MG63 (cell line): ENCODE measurements around the gene BANP. TPM values are rescaled to one million over a fixed set of nuclear protein-coding genes. Genes with fewer than 3 reads are reported as not detected.
"Not testable (repeated sequence)": the region's sequence is repeated elsewhere in the genome, so short reads cannot be mapped to it uniquely, and the experiment has no call there.

Experiments used
- DNase-seq: peaks from one replicate; pipeline ENCODE4 v3.0.0-alpha.2; 2020
- H3K27me3 ChIP-seq: fragments of 250-450 bp; sonication (Bioruptor Pico); 2 replicates; pipeline ENCODE4 v1.5.1; 2020; ENCODE audit warnings: mild to moderate bottlenecking, moderate library complexity
- H3K36me3 ChIP-seq: fragments of 250-450 bp; sonication (Bioruptor Pico); 2 replicates; pipeline ENCODE4 v1.5.1; 2020; ENCODE audit warnings: mild to moderate bottlenecking, moderate library complexity
- H3K4me3 ChIP-seq: fragments of 250-450 bp; sonication (Bioruptor Pico); 2 replicates; pipeline ENCODE4 v1.5.1; 2020; ENCODE audit warnings: mild to moderate bottlenecking, moderate library complexity
- H3K9me3 ChIP-seq: fragments of 250-450 bp; sonication (Bioruptor Pico); 2 replicates; pipeline ENCODE4 v1.5.1; 2020; ENCODE audit warnings: mild to moderate bottlenecking, moderate library complexity
- total RNA-seq: library from RNA; depleted of rRNA; stranded (reverse); fragments of >200 nt; shearing (Covaris generic); gene quantifications from 2 replicates; pipeline ENCODE4 v1.2.3, GENCODE V29; 2014; ENCODE audit warnings: low replicate concordance; rRNA removed

The BANP gene, protein sequence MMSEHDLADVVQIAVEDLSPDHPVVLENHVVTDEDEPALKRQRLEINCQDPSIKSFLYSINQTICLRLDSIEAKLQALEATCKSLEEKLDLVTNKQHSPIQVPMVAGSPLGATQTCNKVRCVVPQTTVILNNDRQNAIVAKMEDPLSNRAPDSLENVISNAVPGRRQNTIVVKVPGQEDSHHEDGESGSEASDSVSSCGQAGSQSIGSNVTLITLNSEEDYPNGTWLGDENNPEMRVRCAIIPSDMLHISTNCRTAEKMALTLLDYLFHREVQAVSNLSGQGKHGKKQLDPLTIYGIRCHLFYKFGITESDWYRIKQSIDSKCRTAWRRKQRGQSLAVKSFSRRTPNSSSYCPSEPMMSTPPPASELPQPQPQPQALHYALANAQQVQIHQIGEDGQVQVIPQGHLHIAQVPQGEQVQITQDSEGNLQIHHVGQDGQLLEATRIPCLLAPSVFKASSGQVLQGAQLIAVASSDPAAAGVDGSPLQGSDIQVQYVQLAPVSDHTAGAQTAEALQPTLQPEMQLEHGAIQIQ
- 30.4 and 33.7 TPM in 2 replicates for total RNA-seq

DNA sequence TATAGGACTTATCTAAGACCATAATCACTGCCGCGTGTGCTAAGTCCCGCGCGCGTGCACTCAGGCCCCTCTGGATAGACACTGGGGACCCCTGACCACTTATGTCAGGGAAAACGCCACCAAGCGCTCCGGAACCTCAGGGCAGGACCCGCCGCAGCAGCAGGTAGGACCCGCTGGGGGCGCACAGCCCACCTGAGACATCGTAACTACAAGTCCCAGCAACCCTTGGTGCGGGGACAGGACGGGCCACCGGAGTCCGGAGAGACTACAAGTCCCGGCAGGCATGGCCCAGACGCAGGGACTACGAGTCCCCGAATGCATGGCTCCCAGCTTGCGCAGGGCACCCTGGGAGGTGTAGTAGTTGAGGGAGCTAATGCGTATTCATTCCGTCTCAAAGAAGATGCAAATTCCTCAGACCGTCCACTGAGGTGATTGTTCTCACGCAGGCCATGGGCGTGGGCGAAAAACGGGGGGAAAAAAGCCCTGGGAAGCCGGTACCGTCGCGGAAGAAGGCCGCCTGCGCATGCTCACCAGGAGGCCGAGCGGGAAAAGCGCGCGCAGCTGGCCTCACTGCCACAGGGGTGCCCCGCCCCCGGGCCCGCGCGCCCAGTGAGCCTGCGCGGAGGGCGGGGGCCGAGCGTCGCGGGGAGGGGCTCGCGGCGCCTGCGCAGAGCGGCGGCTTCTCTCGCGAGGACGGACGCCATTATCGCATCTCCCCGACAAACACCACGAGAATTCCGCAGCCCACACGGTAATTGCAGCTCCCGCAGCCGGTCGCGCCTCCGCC is at the start of gene BANP:
BANP (plus strand) TSS at position 670 of the 787 bp plus-strand sequence. CDS start 23,682 bp downstream, outside the sequence.
- Histone ChIP-seq H3K9me3 (no peaks in the 10 kb centered on the region), H3K4me3 (peak within 1 kb of the TSS; percentile 77), H3K36me3 (peaks cover 12% of the 10 kb centered on the region), H3K27me3 (no peaks in the 10 kb centered on the region)
- peak; percentile 95 for DNase-seq

DNA sequence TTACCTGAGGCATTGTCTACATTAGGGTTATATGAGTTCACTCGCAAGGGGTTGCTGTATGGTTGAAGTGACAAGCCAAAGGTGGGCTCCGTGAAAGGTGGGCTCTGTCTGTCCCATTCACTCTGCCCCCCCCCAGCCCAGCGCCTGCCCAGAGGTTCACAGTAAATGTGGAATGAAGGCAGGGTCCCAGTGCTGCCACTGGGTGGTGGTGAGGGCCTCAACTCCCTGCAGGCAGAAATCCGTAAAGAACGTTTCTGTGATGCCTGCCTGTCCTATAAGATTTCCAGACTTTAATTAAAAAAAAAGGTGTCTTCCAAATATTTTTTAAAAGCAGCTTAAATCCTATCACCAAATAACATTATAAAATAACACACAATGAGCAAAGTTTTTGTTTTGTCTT is 46.3 kb upstream of the BANP start:
- H3K9me3 ChIP-seq, H3K36me3 ChIP-seq, H3K4me3 ChIP-seq, H3K27me3 ChIP-seq, DNase-seq: not testable (repeated sequence)

DNA sequence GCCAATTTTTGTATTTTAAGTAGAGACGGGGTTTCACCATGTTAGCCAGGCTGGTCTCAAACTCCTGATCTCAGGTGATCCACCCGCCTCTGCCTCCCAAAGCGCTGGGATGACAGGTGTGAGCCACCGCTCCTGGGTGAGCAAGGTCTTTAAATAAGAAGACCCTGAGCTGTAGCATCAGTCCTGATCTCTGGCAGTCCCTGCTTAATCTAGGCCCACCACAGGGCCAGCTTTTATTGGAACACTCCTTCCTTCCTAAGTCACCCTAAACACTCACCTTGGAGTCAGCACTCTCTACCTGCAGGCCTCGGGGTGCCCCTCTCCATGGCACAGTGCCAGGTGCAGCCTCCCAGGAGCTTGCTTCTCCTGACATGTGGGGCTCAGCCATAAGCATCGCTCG is 45.7 kb upstream of the BANP start:
- not testable (repeated sequence) for H3K9me3 ChIP-seq, DNase-seq, H3K36me3 ChIP-seq, H3K27me3 ChIP-seq, H3K4me3 ChIP-seq

DNA sequence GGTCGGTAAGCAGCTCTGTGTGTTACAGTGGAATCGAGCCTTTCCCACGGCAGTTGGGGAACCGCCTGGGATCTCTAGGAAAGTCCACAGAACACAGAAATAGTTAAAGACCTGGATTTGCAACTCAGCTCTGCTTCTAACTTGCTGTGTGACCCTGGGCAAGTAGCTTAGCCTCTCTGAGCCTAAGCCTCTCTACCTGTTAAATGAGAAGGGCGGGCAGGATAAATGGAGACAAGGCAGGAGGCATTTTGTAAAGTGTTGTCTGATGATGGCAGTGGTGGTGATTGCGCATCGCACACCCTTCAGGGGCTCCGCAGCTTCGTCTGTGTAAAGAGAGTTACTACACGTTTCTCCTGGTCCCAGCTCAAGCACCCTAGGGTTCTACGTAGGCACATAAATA is 43.1 kb upstream of the BANP start:
- not testable (repeated sequence) for DNase-seq, H3K9me3 ChIP-seq, H3K36me3 ChIP-seq, H3K4me3 ChIP-seq, H3K27me3 ChIP-seq

DNA sequence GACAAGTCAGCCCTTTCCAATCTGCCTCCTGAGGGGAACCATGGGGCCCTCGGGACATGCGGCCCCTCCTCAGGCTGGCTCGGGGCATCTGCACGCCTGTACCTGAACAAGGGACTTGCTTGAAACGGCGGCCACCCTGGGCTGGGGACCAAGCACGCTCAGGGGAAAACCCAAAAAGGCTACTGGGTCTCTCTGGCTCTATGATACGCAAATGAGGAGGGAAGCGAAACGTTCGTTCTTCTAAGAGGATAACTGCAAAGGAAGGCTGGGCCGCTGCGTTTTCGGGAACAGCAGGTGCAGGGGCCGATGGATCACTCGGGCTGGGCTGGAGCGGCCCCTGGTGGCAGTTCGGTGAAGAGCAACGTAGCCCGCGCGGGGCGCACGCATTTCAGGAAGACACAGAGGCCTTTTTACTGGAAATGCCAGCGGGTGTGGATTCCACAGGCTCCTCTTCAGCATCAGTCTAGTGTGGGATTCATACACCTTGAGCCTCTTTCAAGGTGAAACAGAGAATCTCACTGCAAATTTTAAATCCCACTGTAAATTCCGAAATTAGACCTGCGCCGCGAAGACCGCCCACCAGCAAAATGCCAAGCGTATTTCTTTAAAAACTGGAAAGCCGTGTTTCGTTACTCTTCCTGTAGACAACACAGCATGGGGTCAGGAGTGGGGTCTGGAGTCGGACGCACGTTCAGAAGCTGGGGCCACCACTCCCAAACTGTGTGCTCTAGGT is 41.9 kb upstream of the BANP start:
- not testable (repeated sequence) for H3K4me3 ChIP-seq, H3K36me3 ChIP-seq, H3K9me3 ChIP-seq, H3K27me3 ChIP-seq
- peak; percentile 67 for DNase-seq

DNA sequence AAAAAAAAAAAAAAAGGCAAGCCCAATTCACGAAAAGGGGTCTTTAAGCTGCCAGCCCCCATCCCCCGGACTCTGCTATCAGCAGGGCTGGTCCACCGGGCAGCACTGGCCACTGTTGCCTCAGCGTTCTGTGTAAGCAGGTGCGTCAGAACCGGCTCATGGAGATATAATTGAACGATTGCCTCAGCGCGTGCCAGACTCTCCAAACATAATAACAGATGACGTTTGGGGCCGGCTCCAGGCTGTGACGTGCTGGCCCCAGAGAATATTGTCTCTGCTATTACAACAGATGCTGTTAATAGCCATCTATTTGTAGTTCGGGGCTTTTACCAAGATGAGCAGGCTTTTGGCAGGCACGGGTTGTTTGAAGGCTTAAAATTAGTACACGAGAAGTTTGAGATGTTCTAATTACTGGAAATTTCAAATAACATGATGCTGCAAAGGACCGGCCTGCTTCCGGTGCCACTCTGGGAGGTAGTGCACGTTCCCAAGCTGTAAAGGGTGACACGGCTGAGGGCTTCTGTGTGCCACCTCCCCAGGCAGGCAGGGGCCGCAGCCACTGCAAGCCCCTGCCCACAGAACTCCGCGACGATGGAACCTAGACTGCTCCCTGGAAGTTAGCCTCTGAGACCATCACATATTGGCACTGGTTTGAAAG is 40.0 kb upstream of the BANP start:
- H3K9me3 ChIP-seq, H3K27me3 ChIP-seq, H3K36me3 ChIP-seq, H3K4me3 ChIP-seq: not testable (repeated sequence)
- peak; percentile 86 for DNase-seq

DNA sequence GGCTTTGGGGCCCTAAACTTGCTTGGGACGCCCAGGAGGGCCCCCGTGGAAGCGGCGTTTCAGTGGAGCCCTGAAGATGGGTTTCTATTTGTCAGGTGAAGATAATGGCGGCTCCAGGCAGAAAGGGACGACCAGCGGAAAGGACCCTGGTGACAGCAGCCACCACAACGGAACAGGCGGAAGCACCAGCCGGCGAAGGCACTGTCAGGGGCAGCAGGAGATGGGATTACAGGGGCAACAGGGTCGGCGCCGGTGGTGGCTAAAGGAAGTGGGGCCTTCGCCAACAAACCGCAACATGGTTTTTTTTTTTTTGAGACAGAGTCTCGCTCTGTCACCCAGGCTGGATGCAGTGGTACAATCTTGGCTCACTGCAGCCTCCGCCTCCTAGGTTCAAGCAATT is 38.5 kb upstream of the BANP start:
- not testable (repeated sequence) for H3K4me3 ChIP-seq, H3K9me3 ChIP-seq, DNase-seq, H3K27me3 ChIP-seq, H3K36me3 ChIP-seq

DNA sequence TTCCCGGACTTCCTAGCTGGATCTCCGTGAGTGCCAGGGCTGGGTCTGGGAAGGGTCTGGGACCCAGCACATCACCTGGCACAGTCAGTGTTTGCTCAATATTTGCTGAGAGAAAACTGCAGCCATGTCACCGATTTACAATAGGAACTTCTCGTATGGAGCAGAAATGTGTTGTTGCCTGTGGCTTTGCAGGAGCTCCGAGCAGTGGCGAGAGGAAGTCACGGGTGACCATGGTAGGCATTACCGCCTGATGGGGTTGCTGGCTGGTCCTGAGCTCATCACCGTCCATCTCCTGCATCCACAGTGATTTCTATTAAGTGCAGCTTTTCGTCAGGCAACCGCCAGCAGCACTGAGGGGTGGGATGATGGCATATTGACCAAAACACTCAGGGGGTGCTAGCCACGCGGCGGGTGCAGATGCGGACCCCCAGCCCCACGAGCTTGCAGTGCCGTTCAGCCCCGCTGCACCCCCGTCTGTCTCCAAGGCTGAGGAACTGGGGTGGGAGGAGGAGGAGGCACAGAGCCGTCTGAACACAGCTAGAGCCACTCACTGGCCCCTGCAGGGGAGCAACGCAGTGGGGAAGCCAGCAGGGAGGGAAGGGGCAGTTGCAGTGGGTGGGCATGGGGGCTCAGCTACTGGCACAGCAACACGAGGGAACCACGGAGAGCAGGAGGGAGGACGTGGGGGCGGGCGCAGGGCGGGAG is 37.1 kb upstream of the BANP start:
- H3K27me3 ChIP-seq, H3K36me3 ChIP-seq, H3K4me3 ChIP-seq, H3K9me3 ChIP-seq, DNase-seq: not testable (repeated sequence)

DNA sequence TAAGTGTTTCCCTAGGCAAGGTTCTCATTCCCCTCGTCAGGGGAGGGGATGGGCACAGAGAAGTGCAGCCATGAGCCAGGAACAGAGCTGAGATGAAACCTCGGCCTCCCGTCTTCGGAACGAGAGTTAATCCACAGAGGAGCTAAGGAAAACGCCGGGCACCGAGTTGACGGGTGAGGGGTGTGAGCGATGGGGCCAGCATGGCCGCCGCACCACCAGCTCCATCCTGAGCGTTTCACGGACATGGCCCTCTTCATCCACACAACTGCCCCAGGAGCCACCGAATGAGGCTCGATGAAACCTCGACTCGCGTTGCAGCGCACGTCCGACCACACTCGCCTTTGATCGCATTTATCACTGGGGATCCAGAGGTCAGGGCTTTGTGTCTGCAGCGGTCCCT is 36.4 kb upstream of the BANP start:
- H3K36me3 ChIP-seq = no peaks in the 10 kb centered on the region
- H3K4me3 ChIP-seq = no peak overlapping the region
- no peak for DNase-seq
- no peaks in the 10 kb centered on the region for H3K27me3 ChIP-seq
- H3K9me3 ChIP-seq = no peaks in the 10 kb centered on the region

DNA sequence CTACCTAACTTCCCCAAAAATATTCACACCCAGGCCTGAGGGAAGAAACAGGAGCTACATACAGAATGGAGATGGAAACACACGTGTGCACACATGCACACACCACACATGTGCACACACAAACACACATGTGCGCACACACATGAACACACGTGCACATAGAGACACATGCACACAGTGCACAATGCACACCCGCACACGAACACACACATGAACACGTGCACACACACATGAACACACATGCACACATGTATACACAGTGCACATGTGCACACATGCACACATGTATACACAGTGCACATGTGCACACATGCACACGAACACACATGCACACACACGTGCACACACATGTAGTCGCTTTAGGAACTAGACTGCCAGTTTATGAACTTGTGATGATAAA is 33.7 kb upstream of the BANP start:
- Histone ChIP-seq H3K27me3 (no peaks in the 10 kb centered on the region), H3K4me3 (no peak overlapping the region), H3K36me3 (no peaks in the 10 kb centered on the region), H3K9me3 (no peaks in the 10 kb centered on the region)
- DNase-seq = no peak

DNA sequence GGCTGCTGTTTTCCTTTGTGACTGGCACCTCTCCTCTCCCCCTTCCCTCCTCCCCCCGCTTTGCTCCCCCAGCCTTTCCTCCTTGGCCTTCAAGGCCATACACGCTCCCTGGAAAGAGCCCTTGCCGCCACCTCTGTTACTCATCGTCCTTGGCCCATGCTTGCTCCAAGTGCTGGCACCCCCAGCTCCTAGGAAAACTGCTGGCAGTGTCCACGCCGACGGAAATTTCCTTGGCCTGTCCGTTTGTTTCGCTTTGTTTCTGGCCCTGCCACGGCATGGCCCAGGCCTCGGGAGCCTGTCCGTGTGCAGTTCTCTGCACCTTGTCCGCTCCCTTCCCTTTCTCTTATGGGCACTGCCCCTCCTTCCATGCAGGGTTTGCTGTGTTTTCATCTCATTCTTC is 32.9 kb upstream of the BANP start:
- no peaks in the 10 kb centered on the region for H3K27me3 ChIP-seq
- peak; percentile 92 for DNase-seq
- H3K9me3 ChIP-seq = no peaks in the 10 kb centered on the region
- no peaks in the 10 kb centered on the region for H3K36me3 ChIP-seq
- H3K4me3 ChIP-seq = peak overlapping the region; percentile 17; the same call in 1 of the 2 replicates

DNA sequence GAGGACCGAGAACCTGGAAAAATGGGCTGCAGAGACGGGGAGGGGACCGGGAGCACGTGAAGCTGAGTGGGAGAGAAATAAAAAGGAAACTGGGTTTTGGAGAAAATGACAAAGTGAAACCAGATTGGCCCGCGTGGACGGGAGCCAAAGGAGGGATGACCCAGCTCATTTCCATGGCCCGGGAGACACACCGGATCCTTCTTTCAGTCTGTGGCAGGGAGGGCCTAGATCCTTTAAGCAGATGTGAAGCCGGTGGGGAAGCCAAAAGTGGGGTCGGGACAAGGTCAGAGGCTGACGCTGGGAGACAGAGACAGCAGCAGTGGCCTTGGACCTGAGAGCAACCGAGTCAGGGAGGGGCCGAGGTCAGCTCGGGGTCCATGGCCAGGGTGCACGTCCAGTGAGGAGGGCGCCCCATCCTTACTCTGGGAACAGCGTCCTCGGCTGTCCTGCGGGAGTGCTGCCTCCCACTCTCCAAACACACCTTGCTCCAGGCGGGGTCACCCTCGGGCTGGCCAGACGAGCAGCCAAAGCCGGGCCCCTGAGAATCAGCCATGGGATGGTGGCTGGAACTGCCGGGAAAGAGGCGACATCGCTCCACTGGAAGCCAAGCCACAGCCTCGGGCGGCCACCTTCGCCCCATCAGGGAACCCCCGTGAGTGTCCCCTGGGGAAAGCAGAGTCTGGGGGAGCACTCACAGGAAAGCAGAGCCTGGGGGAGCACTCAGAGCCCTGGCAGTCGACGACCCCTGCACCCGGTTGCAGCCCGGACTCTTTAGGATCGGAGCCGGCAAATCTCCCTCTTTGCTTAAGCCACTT is 32.2 kb upstream of the BANP start:
- H3K4me3 ChIP-seq = no peak overlapping the region
- H3K36me3 ChIP-seq = no peaks in the 10 kb centered on the region
- no peaks in the 10 kb centered on the region for H3K27me3 ChIP-seq
- no peaks in the 10 kb centered on the region for H3K9me3 ChIP-seq
- peak; percentile 41 for DNase-seq

DNA sequence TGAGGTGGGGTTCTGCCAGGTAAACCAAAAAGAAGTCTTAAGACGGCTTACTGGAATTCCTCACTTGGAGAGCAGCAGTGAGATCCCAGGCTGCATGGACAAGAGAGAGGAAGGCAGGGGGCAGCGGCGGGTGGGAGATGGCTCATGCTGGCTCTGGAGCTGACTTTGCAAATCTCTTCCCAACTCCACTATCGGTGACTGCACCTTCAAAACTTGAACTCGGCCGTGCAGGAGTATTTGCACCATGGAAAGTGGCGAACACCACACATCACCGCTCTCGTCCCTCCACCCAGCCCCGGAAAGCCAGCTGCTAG is 31.6 kb upstream of the BANP start:
- no peaks in the 10 kb centered on the region for H3K27me3 ChIP-seq
- no peak for DNase-seq
- H3K9me3 ChIP-seq = no peaks in the 10 kb centered on the region
- no peak overlapping the region for H3K4me3 ChIP-seq
- no peaks in the 10 kb centered on the region for H3K36me3 ChIP-seq

DNA sequence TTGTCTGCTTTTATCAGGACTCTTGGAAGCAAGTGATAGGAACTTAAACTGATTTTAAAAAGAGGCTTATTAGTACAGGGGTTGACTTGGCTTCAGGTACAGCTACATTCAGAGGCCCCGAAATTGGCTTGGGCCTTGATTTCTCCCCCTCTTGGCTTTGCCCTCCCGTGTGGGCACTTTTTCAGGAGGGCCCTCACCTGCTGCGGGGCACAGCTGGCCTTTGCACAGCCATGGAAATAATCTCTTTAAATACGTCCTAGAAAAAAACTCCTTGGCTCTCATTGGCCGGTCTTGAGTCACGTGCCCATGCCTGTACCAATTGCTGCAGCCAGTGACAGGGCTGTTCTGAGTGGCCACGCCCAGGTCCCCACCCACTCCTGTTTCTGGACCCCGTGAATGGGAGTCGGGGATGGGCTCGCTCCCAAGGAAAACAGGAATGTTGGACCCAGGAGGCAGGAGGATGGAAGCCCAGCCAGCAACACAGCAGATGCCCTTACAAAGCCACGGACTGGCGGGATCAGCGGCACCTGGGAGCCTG is 29.9 kb upstream of the BANP start:
- Histone ChIP-seq H3K36me3 (no peaks in the 10 kb centered on the region), H3K27me3 (no peaks in the 10 kb centered on the region), H3K9me3 (no peaks in the 10 kb centered on the region), H3K4me3 (no peak overlapping the region)
- DNase-seq = peak; percentile 26

DNA sequence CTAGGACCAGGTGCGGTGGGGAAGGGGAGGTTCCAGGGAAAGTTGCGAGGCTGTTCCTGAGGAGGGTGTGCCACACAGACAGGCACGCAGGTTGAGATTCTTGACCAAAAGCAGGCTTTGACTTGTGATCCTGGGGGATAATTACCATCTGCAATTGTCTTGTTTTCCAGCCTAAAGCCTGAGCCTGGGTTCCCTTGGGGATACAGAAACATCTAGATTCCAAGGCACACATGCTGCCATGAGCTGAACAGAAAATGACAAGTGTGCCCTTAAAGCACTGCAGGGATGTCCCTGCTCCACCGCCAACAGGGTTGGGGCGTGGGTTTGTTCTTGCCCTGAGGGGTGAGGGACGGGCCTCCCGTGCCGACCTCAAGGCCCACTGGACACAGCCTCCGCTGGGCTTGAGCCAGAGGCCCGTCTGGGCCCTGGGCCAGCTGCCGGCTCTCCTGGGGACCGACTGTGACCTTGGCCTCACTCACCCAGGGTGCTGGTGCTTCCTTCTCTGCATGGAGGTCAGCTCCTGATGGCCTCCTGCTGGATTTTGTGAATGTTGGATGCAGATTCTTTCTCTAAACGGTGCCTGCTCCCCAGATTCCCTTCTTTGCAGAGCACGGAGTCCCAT is 28.9 kb upstream of the BANP start:
- Histone ChIP-seq H3K36me3 (no peaks in the 10 kb centered on the region), H3K4me3 (no peak overlapping the region), H3K27me3 (no peaks in the 10 kb centered on the region), H3K9me3 (no peaks in the 10 kb centered on the region)
- DNase-seq = no peak
